CD4-positive, alpha-beta T cell treated with Interferon alpha-2 for 1 hour (primary cell): Measurements from ENCODE around the gene KIF20B.

ENCODE experiments used
- DNase-seq, 2 donors: peaks; one replicate each; pipeline ENCODE4 v3.0.0-alpha.2; 2020 to 2022

Gene KIF20B, protein sequence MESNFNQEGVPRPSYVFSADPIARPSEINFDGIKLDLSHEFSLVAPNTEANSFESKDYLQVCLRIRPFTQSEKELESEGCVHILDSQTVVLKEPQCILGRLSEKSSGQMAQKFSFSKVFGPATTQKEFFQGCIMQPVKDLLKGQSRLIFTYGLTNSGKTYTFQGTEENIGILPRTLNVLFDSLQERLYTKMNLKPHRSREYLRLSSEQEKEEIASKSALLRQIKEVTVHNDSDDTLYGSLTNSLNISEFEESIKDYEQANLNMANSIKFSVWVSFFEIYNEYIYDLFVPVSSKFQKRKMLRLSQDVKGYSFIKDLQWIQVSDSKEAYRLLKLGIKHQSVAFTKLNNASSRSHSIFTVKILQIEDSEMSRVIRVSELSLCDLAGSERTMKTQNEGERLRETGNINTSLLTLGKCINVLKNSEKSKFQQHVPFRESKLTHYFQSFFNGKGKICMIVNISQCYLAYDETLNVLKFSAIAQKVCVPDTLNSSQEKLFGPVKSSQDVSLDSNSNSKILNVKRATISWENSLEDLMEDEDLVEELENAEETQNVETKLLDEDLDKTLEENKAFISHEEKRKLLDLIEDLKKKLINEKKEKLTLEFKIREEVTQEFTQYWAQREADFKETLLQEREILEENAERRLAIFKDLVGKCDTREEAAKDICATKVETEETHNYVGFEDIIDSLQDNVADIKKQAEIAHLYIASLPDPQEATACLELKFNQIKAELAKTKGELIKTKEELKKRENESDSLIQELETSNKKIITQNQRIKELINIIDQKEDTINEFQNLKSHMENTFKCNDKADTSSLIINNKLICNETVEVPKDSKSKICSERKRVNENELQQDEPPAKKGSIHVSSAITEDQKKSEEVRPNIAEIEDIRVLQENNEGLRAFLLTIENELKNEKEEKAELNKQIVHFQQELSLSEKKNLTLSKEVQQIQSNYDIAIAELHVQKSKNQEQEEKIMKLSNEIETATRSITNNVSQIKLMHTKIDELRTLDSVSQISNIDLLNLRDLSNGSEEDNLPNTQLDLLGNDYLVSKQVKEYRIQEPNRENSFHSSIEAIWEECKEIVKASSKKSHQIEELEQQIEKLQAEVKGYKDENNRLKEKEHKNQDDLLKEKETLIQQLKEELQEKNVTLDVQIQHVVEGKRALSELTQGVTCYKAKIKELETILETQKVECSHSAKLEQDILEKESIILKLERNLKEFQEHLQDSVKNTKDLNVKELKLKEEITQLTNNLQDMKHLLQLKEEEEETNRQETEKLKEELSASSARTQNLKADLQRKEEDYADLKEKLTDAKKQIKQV (N-terminal part only)

DNA sequence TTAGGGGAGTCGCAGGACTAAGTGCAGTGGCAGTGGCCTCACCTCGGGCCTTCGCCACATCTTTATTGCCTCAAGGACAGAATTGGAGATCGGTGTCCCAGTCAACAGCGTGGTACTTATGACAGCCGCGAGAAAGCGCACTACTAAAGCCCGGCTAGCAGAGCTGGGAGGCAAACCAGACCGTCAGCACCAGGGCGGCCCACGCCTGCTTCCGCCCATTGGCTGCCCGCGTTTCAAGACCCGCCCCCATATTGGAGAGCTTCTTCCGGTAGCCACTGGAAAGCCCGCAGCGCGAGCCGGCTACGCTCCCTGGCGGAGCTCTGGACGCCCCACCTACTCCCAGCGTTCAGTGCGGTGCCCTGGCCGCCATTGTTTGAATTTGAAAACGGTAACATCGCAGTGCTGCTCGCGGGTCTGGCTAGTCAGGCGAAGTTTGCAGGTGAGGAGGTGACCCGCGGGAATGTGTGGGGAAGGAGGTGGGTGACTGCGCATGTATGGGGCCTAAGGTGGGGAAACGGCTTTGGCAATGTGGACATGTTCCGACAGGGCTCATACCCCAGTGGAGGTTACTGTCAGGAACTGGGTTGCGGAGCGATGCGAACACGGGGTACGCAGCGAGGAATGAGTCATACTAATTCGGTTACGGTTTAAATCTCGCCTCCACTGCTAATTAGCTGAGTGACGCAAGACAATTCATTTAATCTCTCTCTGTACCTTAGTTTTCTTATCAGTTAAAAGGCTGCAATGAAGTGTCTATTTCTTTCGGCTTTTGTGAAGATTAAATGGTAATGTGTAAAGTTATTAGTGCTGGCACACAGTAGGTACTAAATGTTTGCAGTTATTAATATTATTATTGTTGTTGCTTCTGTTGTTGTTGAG, at the start of gene KIF20B:
KIF20B (plus strand) TSS at position 349 of the 879 bp plus-strand sequence. CDS start 3,705 bp downstream, outside the sequence.
- peak; percentile 96 for DNase-seq

DNA sequence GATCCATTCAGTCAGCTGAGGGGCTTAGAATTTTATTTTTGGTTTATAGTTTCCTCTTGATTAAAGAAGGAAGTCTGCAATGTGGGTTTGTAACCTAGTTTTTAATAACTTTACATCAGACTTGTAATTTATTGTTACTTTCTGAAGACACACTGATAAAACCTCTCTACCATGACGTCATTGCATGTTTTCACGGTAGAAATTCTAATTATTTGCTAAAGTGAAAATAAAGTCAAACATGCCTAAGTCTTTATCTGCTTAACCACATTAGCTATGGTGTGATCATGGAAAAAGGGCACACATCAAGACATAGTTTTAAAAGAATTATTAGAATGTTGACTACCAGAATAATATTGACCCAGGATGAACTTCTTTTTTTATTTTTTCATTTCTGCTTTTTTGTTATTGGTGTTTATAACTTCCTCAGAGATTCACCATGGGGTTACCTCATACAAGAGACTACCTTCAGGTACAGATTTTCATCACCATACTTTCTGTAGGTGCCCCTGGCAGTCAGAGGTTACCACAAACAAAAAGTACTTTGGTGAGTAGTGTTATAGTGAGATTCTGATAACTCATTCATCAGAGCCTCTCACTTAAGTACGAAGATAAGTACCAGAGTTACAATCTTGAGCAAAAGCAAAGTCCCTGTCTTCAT, 49.3 kb upstream of the KIF20B start:
- DNase-seq, result no peak

DNA sequence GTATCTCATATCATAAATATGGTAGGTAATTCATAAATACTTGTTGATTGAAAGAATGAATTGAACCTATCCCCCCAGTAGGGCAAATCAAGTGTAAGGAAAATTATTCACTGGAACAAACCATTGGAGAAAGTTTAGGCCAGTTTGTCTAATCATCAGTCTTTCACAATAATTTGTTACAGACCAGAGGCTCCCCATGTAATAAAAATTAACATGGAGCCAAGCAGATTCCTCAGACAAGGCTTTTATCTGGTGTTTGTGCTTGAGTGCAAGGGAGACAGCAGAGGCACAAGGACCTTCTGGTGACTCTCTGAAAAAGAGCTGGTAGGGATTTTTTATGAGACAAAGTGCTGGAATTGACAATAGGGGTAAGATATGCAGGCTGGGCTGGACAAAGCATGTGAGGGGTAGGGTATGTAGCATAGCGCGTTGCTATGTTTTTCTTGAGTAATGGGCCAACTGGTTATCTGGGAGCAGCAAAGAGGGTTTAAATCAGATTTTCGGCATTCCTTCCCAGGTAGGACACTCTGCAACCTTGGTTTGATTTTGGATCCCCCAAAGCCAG, 48.5 kb upstream of the KIF20B start:
- DNase-seq, result no peak

DNA sequence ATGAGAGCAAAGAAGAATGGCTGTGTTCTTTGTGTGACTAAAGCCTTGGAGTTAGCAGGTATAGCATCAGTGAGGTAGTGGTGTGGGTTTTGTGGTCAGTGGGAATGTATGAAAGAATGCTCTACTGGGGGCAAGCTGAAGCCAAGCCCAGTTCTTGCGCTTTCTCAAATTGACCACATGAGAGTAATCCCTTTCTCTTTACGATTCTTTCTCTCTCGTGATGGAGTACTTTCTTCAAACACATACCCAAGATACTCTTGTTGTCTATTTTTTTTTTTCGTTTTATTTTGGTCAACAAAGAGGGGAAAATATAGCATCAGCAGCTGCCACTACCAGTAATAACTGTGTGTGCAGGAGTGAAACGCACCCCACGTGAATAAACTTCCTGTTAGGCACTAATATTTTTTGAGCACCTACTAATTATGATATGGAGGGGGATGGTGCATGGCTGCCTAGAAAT, 48.0 kb upstream of the KIF20B start:
- no peak for DNase-seq

DNA sequence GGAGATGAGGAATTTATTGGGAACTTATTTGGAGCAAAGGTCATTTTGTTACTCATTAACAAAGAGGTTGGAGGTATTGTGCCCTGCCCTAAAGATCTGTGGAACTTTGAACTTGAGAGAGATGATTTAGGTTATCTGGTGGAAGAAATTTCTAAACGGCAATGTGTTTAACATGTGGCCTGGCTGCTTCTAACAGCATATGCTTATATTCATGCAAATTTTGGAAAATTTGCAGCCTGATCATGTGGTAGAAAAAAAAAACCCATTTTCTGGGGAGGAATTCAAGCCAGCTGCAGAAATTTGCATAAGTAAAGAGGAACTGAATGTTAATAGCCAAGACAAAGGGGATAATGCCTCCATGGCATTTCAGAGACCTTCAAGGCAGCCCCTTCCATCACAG, 45.7 kb upstream of the KIF20B start:
- no peak for DNase-seq

DNA sequence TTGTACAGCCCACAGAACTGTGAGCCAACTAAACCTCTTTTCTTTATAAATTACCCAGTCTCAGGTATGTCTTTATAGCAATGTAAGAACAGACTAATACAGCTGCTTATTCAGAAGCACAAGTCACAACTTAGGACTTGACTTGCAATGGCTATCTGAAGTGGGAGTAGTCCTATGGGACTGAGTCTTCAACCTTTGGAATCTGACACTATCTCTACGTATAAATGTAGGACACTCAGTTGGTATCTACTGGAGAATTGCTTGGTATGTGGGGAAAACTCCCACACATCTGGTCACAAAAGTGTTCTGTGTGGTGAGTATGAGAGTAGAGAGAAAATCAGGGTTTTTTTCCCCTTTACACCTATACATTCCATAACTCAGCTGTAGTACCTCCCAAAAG, 44.1 kb upstream of the KIF20B start:
- DNase-seq, result no peak

DNA sequence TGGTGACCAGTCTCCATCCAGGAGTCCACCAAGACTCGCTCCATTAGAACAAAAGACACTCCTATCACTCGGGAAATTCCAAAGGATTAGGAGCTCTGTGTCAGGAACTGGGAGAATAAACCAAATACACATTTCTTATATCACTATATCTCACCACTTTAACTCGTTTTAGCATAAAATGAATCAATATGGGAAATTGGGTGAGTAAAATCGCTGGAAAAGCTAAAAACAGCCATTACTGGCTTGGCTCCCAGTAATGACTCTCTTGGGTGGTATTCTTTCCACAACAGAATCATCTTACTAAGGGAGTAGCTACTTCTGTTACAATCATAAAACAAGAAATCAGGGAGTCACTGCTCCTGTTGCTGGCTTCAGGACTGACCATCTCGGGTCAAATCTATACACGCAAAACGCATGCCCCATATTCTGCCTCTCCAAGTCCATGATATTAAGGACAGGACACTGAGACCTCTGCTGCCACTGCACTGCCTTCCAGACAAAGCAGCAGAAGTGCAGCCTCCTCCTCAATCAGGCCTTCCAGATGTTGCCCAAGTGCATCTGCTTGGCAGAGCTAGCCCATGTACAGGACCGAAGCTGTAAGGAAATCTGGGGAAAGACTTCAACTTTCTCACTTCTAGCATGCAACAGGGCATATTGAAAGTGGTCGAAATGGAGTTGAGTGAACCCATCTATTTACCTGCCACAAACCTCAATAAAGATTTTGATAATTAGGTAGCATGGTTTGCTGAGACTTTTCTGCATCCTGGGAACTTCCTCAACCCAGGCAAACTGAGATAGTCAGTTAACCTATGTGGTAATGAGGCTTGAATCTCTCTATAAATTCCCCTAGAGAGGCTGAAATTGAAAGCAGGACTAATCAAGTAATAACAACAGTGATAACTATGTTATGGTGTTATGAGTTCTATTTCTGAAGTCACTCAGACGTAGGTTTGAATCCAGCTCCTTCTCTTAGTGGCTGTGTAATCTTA, 42.0 kb upstream of the KIF20B start:
- no peak for DNase-seq

DNA sequence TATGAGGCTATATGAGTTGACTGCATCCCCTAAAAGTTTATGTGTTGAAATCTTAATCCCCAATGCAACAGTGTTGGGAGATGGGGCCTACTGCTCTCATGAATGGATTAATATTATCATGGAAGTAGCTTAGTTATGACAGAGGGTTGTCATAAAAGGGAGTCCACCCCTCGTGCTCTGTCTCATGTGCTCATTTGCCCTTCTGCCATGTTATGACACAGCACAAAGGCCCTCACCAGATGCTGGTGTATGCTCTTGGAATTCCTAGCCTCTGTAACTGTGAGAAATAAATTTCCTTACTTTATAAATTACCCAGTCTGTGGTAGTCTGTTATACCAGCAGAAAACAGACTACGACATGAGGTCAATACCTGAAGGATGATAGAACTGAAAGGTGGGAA, 38.8 kb upstream of the KIF20B start:
- DNase-seq, result no peak

DNA sequence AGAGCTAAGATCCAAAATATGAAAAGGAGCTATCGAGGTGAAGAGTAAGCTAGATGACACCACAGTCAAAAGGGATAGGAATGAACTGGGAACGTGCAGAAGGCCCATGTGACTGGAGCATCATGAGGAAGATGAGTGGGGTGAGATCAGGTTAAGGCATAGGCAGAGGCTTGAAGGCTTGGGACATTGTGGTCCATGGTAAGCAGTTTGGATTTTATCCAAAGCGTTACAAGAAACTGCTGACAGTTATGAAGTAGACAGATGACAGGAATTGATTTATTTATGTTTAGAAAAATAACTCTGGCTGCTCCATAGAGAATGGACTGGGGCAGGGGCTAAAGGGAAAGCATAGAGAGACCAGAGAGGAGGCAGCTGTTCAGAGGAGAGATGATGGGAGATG, 38.2 kb upstream of the KIF20B start:
- no peak for DNase-seq

DNA sequence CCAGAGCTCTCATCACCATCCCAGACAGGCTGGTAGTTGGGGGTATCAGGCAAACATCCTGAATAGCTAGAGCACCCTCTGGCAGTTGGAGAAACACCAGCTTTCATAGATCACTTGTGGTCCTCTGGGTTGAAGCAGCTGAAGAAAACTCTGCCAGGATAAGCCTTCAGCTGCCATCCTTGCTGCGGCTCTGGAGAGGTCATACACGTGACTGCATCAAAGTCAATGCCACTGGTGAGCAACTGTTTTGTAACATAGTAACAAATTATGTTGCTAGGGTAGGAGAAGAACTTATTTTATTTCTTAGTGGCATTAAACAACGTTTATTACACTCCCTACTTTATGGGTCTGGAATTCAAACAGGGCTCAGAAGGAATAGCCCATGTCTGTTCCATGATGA, 37.2 kb upstream of the KIF20B start:
- DNase-seq, result no peak

DNA sequence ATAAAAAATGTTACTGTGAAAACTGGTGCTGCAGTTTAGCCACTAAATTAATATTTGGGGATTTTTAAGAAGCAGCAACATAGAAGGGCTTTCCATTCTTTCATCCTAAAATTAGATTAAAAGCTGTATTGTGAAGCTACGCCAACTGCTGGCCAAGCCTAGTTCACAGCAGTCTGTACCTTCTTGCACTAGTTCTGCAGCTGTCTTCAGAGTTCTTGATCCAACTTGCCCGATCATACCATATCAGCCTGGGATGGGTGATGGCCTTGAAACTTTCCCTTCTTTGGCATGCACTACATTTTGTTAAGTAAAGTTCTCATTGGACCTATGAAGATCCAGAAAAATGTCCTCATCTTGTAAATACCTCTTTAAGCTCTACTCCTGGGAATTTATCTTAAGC, 36.1 kb upstream of the KIF20B start:
- DNase-seq, result no peak

DNA sequence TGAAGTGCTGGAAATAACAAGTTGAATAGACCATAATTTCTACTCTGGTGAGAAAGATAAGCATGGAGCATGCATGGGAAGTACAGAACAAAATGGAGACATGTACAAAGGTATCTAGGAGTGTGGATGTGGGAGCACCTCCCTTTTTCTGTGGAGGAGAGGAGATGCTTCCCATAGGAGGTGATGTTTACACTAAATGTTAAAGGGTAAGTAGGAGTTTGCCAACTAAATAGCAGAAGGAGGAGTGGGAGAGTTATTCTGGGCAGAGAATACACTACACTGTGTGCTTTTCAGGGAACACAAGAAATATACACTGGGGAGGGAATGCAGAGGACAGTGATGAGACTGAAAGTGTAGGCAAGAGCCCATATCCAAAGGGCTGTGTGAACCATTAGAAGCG, 35.3 kb upstream of the KIF20B start:
- no peak for DNase-seq

DNA sequence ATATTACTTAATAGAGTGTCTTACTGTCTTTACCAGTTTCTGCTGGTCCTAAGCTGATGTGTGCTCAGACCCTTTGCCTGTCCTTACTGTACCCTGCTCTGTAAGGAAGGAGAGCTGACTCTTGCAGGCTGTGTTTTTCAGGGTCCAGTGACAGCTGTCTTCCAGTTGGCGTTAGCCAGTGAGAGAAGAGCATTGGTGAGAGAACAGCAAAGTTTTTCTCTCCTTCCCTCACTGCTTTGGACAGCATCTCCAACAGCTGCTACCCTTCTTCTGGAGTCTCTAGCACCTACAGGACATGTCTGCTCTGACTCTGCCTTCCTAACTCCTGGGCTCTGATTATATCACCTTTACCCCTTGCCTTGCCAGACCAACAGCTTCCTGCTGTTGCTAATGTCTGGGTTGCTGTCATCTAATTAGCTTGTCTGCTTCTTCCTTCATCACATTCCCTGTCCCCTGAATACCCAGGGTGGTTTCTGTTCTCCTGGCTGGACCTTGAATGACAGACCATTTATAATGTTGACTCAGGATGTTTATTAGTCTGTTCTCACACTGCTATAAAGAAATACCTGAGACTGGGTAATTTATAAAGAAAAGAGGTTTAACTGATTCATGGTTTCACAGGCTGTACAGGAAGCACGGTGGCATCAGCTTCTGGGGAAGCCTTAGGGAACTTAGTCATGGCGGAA, 32.9 kb upstream of the KIF20B start:
- DNase-seq, result no peak

DNA sequence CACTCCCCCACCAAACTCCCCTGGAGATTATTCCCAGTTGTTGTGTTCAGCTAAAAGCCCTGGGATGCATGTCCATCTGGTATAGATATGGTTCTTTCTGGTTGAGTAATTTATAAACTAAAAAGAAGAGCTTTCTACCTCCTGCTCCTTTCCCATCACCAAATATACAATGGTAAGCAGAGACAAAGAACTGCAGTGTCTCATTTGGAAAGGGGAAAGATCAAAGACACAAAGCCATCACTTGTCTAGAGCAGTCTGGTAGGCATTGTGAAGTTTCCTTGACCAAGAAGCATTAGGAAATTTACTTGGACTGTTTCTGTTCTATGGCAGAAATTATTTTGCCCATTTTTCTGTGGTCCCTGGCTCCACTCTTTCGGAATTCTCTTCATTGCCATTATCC, 31.4 kb upstream of the KIF20B start:
- DNase-seq, result no peak

DNA sequence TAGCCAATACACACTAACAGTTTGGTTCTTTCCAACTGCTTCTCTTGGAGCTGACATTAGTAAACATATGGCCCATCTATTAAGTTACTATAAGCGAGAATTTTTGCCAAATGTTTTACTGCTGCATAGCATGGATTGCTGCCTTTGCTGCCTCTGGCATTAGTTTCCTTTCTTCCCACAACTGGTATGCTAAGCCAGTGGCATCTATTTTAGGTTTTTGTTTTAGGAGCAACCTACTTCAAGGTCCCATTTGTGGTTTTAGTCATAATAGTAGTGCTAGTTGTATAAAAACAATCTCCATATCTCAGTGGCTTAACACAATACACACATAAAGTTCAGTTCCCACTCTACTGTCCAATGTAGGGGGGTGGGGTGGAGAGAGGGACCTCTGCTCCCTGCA, 30.5 kb upstream of the KIF20B start:
- no peak for DNase-seq

DNA sequence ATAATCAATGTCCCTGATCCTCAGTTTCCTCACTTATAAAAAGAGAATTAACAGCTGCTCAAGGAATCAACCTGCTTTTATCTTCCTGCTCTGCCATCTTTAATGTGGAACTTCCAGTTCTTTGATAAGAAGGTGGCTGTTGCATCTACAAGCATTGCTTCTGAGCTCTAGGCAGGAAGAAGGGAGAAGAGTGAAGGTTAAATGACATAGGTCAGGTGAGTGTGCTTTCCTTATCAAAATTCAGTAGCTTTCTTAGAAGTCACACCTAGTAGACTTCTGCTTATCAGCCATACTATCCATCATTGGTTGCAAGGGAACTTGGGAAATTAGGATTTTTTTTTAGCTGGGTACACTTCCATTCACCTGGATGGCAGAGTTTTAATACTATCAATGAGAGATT, 24.0 kb upstream of the KIF20B start:
- DNase-seq, result no peak

DNA sequence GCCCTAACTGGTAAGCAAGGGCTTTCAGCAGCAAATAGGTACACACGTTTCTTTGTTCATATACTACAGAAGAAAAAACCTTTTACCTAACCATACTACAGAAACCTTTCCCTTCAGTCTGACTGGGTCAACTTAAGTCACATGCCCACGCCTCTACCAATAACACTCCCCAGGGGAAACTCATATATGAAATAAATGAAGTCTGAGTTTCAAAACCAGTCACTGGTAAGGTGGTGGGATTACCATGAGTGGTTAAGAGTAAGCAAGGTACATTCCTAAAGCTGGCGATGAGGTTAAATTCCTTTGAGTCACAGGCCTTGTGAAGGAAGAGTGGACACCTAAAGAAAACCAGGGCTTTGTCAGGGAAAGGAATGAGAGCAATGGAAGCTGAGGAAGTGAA, 21.4 kb upstream of the KIF20B start:
- DNase-seq, result no peak

DNA sequence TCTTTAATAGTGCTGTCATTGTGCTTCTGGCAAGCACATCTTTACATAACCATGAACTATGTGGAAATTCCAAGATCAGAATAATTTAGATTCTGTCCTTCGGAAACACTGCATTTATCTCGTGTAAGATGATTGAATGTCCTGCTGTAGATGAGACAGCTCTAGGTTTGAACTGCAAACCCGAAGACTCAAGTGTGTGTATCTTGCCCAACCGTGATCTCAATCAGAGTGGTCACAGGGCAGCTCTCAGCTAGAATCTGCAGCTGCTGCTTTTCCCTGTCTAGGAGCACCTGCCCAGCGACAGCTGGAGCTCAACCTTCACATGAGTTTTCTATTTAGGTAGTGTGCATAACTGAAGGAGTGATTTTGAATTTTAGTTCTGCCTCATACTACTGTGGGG, 17.5 kb upstream of the KIF20B start:
- DNase-seq, result no peak

DNA sequence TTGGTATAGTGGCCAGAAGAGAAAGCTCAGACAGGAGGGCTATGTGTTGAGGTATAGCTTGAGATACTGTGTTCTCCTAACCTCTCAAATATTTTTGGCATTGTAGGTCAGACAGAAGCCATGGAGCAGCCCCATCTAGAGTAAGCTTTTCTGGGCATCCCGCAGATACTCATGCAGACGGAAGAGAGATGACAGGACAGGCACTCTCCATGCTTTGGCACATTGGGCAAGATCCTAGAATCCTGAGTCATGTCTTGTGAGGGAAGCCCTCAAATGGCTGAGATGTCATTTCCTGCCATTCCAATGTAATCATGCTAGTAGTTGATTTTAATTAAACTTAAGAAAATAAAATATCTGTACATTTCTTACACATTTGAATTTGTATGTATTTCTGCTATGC, 16.8 kb upstream of the KIF20B start:
- DNase-seq, result peak in 1 of 2 donors; percentile 11
